Activated naive CD8-positive, alpha-beta T cell treated with anti-CD3 and anti-CD28 coated beads for 36 hours (primary cell): ENCODE measurements around the gene BCAS3. TPM values are rescaled to one million over a fixed set of nuclear protein-coding genes. Genes with fewer than 3 reads are reported as not detected.
"Not testable (repeated sequence)": the region's sequence is repeated elsewhere in the genome, so short reads cannot be mapped to it uniquely, and the experiment has no call there.

Experiments used
- DNase-seq: peaks from one replicate; pipeline ENCODE4 v3.0.0; 2021
- H3K27ac Mint-ChIP-seq: one replicate; pipeline ENCODE4 v1.8.0; 2022; ENCODE audit warnings: mild to moderate bottlenecking, moderate library complexity, mixed read lengths
- H3K27me3 Mint-ChIP-seq: one replicate; pipeline ENCODE4 v1.8.0; 2022; ENCODE audit warnings: mild to moderate bottlenecking, mixed read lengths
- H3K36me3 Mint-ChIP-seq: one replicate; pipeline ENCODE4 v1.8.0; 2021; ENCODE audit warnings: mild to moderate bottlenecking, mixed read lengths
- H3K4me1 Mint-ChIP-seq: one replicate; pipeline ENCODE4 v1.8.0; 2021; ENCODE audit warnings: mixed read lengths
- H3K4me3 Mint-ChIP-seq: one replicate; pipeline ENCODE4 v1.8.0; 2022; ENCODE audit warnings: mild to moderate bottlenecking, moderate library complexity, mixed read lengths
- H3K9me3 Mint-ChIP-seq: one replicate; pipeline ENCODE4 v1.8.0; 2022; ENCODE audit warnings: mixed read lengths
- total RNA-seq, 2 experiments: library from RNA; stranded (reverse); gene quantifications; one replicate each; pipeline ENCODE4 v1.2.3, GENCODE V29; 2021

The BCAS3 gene
- total RNA-seq, 2 experiments from 2014 or later: 4.9 to 7.0 TPM

DNA sequence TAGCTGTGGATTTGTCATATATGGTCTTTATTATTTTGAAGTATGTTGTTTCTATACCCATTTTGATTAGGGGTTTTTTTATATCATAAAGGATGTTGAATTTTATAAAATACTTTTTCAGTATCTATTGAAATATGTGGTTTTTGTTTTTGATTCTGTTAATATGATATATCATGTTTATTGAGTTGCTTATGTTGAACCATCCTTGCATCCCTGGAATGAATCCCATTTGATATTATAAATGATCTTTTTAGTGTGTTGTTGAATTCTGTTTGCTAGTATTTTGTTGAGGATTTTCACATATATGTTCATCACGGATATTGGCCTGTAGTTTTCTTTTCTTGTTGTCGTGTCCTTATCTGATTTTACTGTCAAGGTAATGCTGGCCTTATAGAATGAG lies 286.5 kb downstream of the BCAS3 start:
- H3K4me3 Mint-ChIP-seq: no peak overlapping the region
- H3K9me3 Mint-ChIP-seq: peaks cover 27% of the 10 kb centered on the region
- H3K4me1 Mint-ChIP-seq: no peaks in the 10 kb centered on the region
- peaks cover 28% of the 10 kb centered on the region for H3K36me3 Mint-ChIP-seq
- H3K27me3 Mint-ChIP-seq: no peaks in the 10 kb centered on the region
- no peak overlapping the region for H3K27ac Mint-ChIP-seq
- DNase-seq: no peak

DNA sequence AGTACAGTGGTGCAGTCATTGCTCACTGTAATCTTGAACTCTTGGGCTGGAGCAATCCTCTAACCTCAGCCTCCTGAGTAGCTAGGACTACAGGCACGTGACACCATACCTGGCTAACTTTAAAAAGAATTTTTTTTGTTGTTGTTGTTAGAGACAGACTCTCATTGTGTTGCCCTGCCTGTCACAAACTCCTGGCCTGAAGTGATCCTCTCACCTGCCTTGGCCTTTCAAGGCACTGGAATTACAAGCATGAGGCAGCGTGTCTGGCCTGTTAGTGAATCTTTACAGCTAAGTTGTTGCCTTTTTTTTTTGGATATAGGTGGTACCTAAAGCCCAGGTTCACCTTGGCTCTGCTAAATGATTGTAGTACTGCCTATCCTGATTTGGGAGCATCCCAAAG lies 290.6 kb downstream of the BCAS3 start:
- peaks cover 25% of the 10 kb centered on the region for H3K9me3 Mint-ChIP-seq
- H3K36me3 Mint-ChIP-seq: peaks cover 21% of the 10 kb centered on the region
- no peak for DNase-seq
- H3K4me1 Mint-ChIP-seq: no peaks in the 10 kb centered on the region
- no peak overlapping the region for H3K4me3 Mint-ChIP-seq
- no peak overlapping the region for H3K27ac Mint-ChIP-seq
- H3K27me3 Mint-ChIP-seq: no peaks in the 10 kb centered on the region

GRCh38 chr17:60969500-60970037 lies 291.9 kb downstream of the BCAS3 start:
- no peak for DNase-seq
- no peak overlapping the region for H3K27ac Mint-ChIP-seq
- no peak overlapping the region for H3K4me3 Mint-ChIP-seq
- no peaks in the 10 kb centered on the region for H3K27me3 Mint-ChIP-seq
- peaks cover 14% of the 10 kb centered on the region for H3K36me3 Mint-ChIP-seq
- no peaks in the 10 kb centered on the region for H3K4me1 Mint-ChIP-seq
- peaks cover 19% of the 10 kb centered on the region for H3K9me3 Mint-ChIP-seq

GRCh38 chr17:60970741-60971140 lies 293.1 kb downstream of the BCAS3 start:
- Mint-ChIP-seq H3K36me3 (peaks cover 10% of the 10 kb centered on the region), H3K4me1 (no peaks in the 10 kb centered on the region), H3K27ac (no peak overlapping the region), H3K4me3 (no peak overlapping the region), H3K27me3 (no peaks in the 10 kb centered on the region), H3K9me3 (peaks cover 15% of the 10 kb centered on the region)
- DNase-seq: no peak

GRCh38 chr17:60971515-60972369 lies 294.1 kb downstream of the BCAS3 start:
- Mint-ChIP-seq H3K4me1 (no peaks in the 10 kb centered on the region), H3K27ac (no peak overlapping the region), H3K27me3 (no peaks in the 10 kb centered on the region), H3K36me3 (peaks cover 9% of the 10 kb centered on the region), H3K4me3 (no peak overlapping the region), H3K9me3 (peaks cover 14% of the 10 kb centered on the region)
- DNase-seq: peak; percentile 17

- not testable (repeated sequence) for DNase-seq, H3K36me3 Mint-ChIP-seq, H3K27ac Mint-ChIP-seq, H3K4me3 Mint-ChIP-seq, H3K27me3 Mint-ChIP-seq, H3K9me3 Mint-ChIP-seq, H3K4me1 Mint-ChIP-seq
These were observed 299.2 kb downstream of the BCAS3 start for GRCh38 chr17:60976861-60977260.

DNA sequence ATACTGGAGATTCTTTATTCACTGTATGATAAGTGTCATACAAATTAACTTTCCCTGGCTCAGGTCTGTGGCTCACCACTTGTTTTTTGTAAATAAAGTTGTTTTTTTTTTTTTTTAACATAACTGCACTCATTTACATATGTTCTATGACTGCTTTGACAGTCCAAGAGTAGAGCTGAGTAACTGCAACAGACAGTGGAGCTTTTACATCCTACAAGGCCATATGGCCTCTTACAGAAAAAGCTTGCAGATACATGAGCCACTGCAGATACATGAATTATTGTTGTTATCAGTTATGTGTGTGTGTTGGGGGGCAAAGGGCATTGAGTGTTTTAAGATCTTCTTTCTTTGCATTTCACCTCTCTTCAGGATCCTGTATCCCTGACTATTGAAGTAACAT lies 311.7 kb downstream of the BCAS3 start:
- H3K36me3 Mint-ChIP-seq: peaks cover 2% of the 10 kb centered on the region
- no peaks in the 10 kb centered on the region for H3K4me1 Mint-ChIP-seq
- no peaks in the 10 kb centered on the region for H3K9me3 Mint-ChIP-seq
- no peaks in the 10 kb centered on the region for H3K27me3 Mint-ChIP-seq
- DNase-seq: no peak
- H3K4me3 Mint-ChIP-seq: no peak overlapping the region
- no peak overlapping the region for H3K27ac Mint-ChIP-seq

- DNase-seq: no peak
- Mint-ChIP-seq H3K4me1 (no peaks in the 10 kb centered on the region), H3K4me3 (no peak overlapping the region), H3K9me3 (no peaks in the 10 kb centered on the region), H3K27ac (no peak overlapping the region), H3K27me3 (no peaks in the 10 kb centered on the region), H3K36me3 (peaks cover 2% of the 10 kb centered on the region)
These were observed 312.2 kb downstream of the BCAS3 start for GRCh38 chr17:60989846-60990245.

GRCh38 chr17:60993497-60993896 lies 315.8 kb downstream of the BCAS3 start:
- Mint-ChIP-seq H3K9me3 (no peaks in the 10 kb centered on the region), H3K4me3 (no peak overlapping the region), H3K27me3 (no peaks in the 10 kb centered on the region), H3K4me1 (no peaks in the 10 kb centered on the region), H3K27ac (no peak overlapping the region), H3K36me3 (peaks cover 2% of the 10 kb centered on the region)
- no peak for DNase-seq

DNA sequence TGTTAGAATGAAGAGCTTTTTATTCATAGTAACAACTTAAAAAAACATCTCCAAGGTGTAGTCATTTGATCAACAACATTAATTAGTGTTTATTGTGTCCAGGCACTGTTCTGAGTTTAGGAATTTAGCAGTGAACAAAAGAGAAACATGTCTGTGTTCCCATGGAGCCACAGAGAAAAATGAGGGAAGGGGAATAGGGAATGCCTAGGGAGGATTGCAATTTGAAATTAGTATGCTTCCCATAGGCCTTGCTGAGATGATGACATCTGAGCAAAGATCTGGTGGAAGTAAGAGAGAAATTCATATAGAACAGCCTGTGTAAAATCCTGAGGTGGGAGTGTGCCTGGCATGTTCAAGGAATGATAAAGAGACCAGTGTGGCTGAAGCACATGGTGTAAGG lies 318.0 kb downstream of the BCAS3 start:
- Mint-ChIP-seq H3K27me3 (no peaks in the 10 kb centered on the region), H3K9me3 (no peaks in the 10 kb centered on the region), H3K4me1 (no peaks in the 10 kb centered on the region), H3K4me3 (no peak overlapping the region), H3K36me3 (no peaks in the 10 kb centered on the region), H3K27ac (no peak overlapping the region)
- no peak for DNase-seq

GRCh38 chr17:61000911-61001310 lies 323.3 kb downstream of the BCAS3 start:
- no peak overlapping the region for H3K27ac Mint-ChIP-seq

DNA sequence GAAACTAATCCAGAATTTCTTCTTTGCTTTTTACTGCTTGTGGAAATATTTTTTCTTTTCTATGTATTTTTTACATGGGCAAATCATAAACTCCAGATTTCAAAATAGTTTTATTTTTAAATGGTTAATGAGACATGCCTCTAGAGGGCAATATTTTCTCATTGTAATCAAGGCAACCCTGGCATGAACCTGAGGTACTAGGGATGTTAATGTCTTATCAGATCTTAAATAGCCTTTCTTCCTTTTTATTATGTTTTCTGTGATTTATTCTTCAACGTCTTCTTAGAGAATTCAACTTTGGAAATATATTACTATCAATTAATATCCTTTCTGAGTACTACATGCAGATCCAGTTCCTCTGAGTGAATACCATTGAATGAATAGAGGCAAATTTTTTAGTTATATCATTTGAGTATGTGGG lies 324.7 kb downstream of the BCAS3 start:
- no peak overlapping the region for H3K4me3 Mint-ChIP-seq
- no peak for DNase-seq
- H3K27me3 Mint-ChIP-seq: no peaks in the 10 kb centered on the region
- H3K4me1 Mint-ChIP-seq: no peaks in the 10 kb centered on the region
- no peak overlapping the region for H3K27ac Mint-ChIP-seq
- H3K36me3 Mint-ChIP-seq: no peaks in the 10 kb centered on the region
- H3K9me3 Mint-ChIP-seq: no peaks in the 10 kb centered on the region

More at GRCh38 chr17:61000911-61001310, 323.3 kb downstream of the BCAS3 start:
- H3K36me3 Mint-ChIP-seq: no peaks in the 10 kb centered on the region
- no peaks in the 10 kb centered on the region for H3K9me3 Mint-ChIP-seq
- H3K27me3 Mint-ChIP-seq: no peaks in the 10 kb centered on the region
- DNase-seq: no peak
- no peak overlapping the region for H3K4me3 Mint-ChIP-seq
- H3K4me1 Mint-ChIP-seq: no peaks in the 10 kb centered on the region

DNA sequence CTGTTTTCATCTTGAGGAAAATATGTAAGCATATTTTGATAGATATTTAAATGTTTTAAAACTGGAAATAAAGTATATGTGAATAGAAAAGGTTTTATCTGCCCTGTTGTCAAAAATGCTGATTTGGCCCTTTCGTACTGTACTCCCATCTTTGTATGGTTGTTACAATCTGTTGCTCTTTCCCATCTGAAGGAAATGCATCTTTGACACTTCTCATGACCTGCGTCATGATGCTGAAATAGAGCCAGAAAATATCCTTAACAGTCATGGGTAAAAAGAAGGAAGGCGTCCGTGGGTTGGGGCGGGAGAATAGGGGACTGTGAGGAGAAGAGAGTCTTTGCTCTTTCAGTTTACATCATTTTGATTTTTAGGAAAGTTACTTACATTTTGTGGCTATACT lies 327.7 kb downstream of the BCAS3 start:
- Mint-ChIP-seq H3K27ac (no peak overlapping the region), H3K4me3 (no peak overlapping the region), H3K9me3 (no peaks in the 10 kb centered on the region), H3K36me3 (no peaks in the 10 kb centered on the region), H3K27me3 (no peaks in the 10 kb centered on the region), H3K4me1 (no peaks in the 10 kb centered on the region)
- no peak for DNase-seq

DNA sequence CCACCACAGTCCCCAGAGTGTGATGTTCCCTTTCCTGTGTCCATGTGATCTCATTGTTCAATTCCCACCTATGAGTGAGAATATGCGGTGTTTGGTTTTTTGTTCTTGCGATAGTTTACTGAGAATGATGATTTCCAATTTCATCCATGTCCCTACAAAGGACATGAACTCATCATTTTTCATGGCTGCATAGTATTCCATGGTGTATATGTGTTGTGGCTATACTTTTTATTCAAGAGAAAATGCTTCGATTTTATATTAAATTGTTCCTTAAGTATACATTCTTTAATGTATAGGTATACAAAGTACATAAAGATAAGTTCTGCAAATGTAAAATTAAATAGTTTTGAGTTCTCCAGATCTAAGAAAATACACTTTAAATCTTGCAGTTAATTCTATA lies 328.3 kb downstream of the BCAS3 start:
- not testable (repeated sequence) for H3K27ac Mint-ChIP-seq, H3K4me1 Mint-ChIP-seq, H3K36me3 Mint-ChIP-seq, DNase-seq, H3K4me3 Mint-ChIP-seq, H3K27me3 Mint-ChIP-seq, H3K9me3 Mint-ChIP-seq

- H3K9me3 Mint-ChIP-seq: no peaks in the 10 kb centered on the region
- no peaks in the 10 kb centered on the region for H3K27me3 Mint-ChIP-seq
- H3K36me3 Mint-ChIP-seq: no peaks in the 10 kb centered on the region
- no peaks in the 10 kb centered on the region for H3K4me1 Mint-ChIP-seq
- no peak for DNase-seq
- H3K4me3 Mint-ChIP-seq: no peak overlapping the region
- no peak overlapping the region for H3K27ac Mint-ChIP-seq
These were observed 330.3 kb downstream of the BCAS3 start for GRCh38 chr17:61007980-61008379.

DNA sequence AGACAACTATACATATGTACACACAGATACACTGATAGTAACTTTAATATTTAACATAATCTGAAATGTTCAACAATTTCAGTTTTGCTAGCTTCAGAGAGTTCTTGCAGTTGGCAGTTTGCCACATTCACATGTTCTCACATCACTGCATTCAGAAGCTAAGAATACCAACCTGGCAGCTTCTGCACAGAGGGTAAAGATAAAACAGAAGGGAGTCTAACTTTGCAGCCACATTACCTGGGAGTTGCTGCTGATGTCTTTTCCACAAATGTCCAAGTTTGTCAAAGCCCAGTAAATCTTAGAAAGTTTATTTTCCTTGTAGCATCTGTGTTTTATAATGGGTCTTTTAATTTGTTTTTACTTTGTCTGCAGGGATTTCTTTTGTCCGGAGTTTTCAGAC lies 332.0 kb downstream of the BCAS3 start:
- Mint-ChIP-seq H3K4me1 (no peaks in the 10 kb centered on the region), H3K4me3 (no peak overlapping the region), H3K36me3 (no peaks in the 10 kb centered on the region), H3K9me3 (no peaks in the 10 kb centered on the region), H3K27ac (no peak overlapping the region), H3K27me3 (no peaks in the 10 kb centered on the region)
- no peak for DNase-seq
